ENCODE measurements around the gene MEGF6. TPM values are rescaled to one million over a fixed set of nuclear protein-coding genes. Genes with fewer than 3 reads are reported as not detected.

The MEGF6 gene
- total and polyA plus RNA-seq, 2 donors (not counting 1 experiment from before 2014, with no cell fraction given) = 43.2 to 77.3 TPM

- Mint-ChIP-seq H3K4me1 (peaks cover 24% of the 10 kb centered on the region), H3K27ac (no peak overlapping the region), H3K27me3 (no peaks in the 10 kb centered on the region), H3K9me3 (ENCODE audit: insufficient read depth) (no peaks in the 10 kb centered on the region), H3K4me3 (no peak overlapping the region)
- ATAC-seq (ENCODE audit: low read depth) (no peak), DNase-seq (no peak)
- Histone ChIP-seq H3K36me3 (replicated peaks in 1 of 2; ENCODE audit: control extremely low read depth in 1 of 2, control insufficient read depth in 1 of 2, extremely low read depth in 1 of 2, insufficient read depth in 2 of 2, low read length in 1 of 2) (no peaks in the 10 kb centered on the region), H3K9ac (ENCODE audit: low read length) (no peak overlapping the region), H3K4me1 (ENCODE audit: control insufficient read depth in 2 of 2, insufficient read depth in 2 of 2, low read length in 2 of 2) (peaks cover 27 to 38% of the 10 kb centered on the region in 2 donors), H4K20me1 (ENCODE audit: control insufficient read depth, insufficient read depth, low read length, poor library complexity, severe bottlenecking) (no peaks in the 10 kb centered on the region), H3K4me2 (replicated peaks; ENCODE audit: low read depth, low read length, poor library complexity, severe bottlenecking) (no peak overlapping the region), H3K27me3 (replicated peaks in 1 of 4; ENCODE audit: control extremely low read depth in 1 of 4, control insufficient read depth in 3 of 4, insufficient read depth in 4 of 4, low read length in 3 of 4) (peaks cover 0 to 2% (median 0%) of the 10 kb centered on the region in 4 experiments), H3K4me3 (ENCODE audit: control extremely low read depth in 1 of 5, extremely low read depth in 1 of 5, insufficient read depth in 1 of 5, low read depth in 2 of 5, low read length in 4 of 5) (no peak overlapping the region), H3K9me3 (ENCODE audit: control extremely low read depth in 1 of 3, control insufficient read depth in 2 of 3, insufficient read depth in 1 of 3, low read length in 2 of 3) (no peaks in the 10 kb centered on the region), H3K79me2 (ENCODE audit: control insufficient read depth, insufficient read depth, low read length) (no peaks in the 10 kb centered on the region), H3K27ac (ENCODE audit: low read length in 2 of 2) (no peak overlapping the region), H2AFZ (ENCODE audit: insufficient read depth, low read depth, low read length, poor library complexity, severe bottlenecking) (no peak overlapping the region)
- CTCF ChIA-PET = no interaction called here
- WGBS (ENCODE audit: insufficient coverage) = 94% methylated on average over 26 of the region's 31 CpGs
- intact Hi-C loops (cut with micrococcal nuclease) = no loop called here
- POLR2A ChIA-PET = no interaction called here
- TF ChIP-seq EZH2 (IDR thresholded peaks at IDR 0.05; ENCODE audit: borderline replicate concordance, insufficient read depth, low read depth, low read length, poor library complexity, severe bottlenecking) = no peak
- TF ChIP-seq CTCF (IDR thresholded peaks at IDR 0.05) = no peak
Measured at GRCh38 chr1:3594706-3595377, 16.5 kb downstream of the MEGF6 start.

DNA sequence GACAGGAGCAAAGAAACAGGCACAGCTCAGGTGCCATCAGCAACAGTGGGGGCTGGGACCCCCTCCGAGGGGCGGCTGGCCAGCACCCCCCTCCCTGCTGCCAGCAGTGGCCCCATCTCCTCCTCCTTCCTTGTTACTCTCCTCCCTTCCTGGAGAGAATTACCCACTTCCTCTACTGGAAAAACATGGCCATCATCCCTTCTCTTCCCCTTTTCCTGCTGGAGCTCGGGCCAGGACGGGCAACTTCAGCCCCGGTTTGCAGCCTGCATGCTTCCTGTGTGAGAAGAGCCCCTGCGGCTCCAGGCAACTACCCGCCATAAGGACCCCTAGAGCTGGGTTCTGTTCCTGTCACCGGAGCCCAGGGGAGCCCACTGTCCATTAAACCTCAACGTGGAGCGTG lies 17.6 kb downstream of the MEGF6 start:
- DNase-seq (no peak), ATAC-seq (ENCODE audit: low read depth) (no peak)
- no peak overlapping the region for H3K4me3 Mint-ChIP-seq
- Histone ChIP-seq H4K20me1 (ENCODE audit: control insufficient read depth, insufficient read depth, low read length, poor library complexity, severe bottlenecking) (no peaks in the 10 kb centered on the region), H3K4me3 (ENCODE audit: control extremely low read depth in 1 of 5, extremely low read depth in 1 of 5, insufficient read depth in 1 of 5, low read depth in 2 of 5, low read length in 4 of 5) (no peak overlapping the region), H3K9me3 (ENCODE audit: control extremely low read depth in 1 of 3, control insufficient read depth in 2 of 3, insufficient read depth in 1 of 3, low read length in 2 of 3) (no peaks in the 10 kb centered on the region), H3K9ac (ENCODE audit: low read length) (no peak overlapping the region), H3K36me3 (replicated peaks in 1 of 2; ENCODE audit: control extremely low read depth in 1 of 2, control insufficient read depth in 1 of 2, extremely low read depth in 1 of 2, insufficient read depth in 2 of 2, low read length in 1 of 2) (no peaks in the 10 kb centered on the region), H2AFZ (ENCODE audit: insufficient read depth, low read depth, low read length, poor library complexity, severe bottlenecking) (no peak overlapping the region), H3K79me2 (ENCODE audit: control insufficient read depth, insufficient read depth, low read length) (no peaks in the 10 kb centered on the region), H3K4me2 (replicated peaks; ENCODE audit: low read depth, low read length, poor library complexity, severe bottlenecking) (no peak overlapping the region), H3K27me3 (replicated peaks in 1 of 4; ENCODE audit: control extremely low read depth in 1 of 4, control insufficient read depth in 3 of 4, insufficient read depth in 4 of 4, low read length in 3 of 4) (no peaks in the 10 kb centered on the region), H3K4me1 (ENCODE audit: control insufficient read depth in 2 of 2, insufficient read depth in 2 of 2, low read length in 2 of 2) (peaks cover 26 to 31% of the 10 kb centered on the region in 2 donors), H3K27ac (ENCODE audit: low read length in 2 of 2) (no peak overlapping the region)
- TF ChIP-seq CTCF (IDR thresholded peaks at IDR 0.05) = no peak
- TF ChIP-seq EZH2 (IDR thresholded peaks at IDR 0.05; ENCODE audit: borderline replicate concordance, insufficient read depth, low read depth, low read length, poor library complexity, severe bottlenecking) = no peak
- ChIA-PET POLR2A (no interaction called here), CTCF (no interaction called here)
- H3K4me1 Mint-ChIP-seq = peaks cover 24% of the 10 kb centered on the region
- H3K27ac Mint-ChIP-seq = peak overlapping the region; percentile 56
- H3K27me3 Mint-ChIP-seq = no peaks in the 10 kb centered on the region
- H3K9me3 Mint-ChIP-seq (ENCODE audit: insufficient read depth) = no peaks in the 10 kb centered on the region
- WGBS (ENCODE audit: insufficient coverage) = 36% methylated on average over 10 of the region's 10 CpGs
- intact Hi-C loops (cut with micrococcal nuclease) = no loop called here
